Esophagus muscularis mucosa (tissue), 4 donors: ENCODE data around the gene B2M. TPM values are rescaled to one million over a fixed set of nuclear protein-coding genes. Genes with fewer than 3 reads are reported as not detected.

ENCODE experiments used
- DNase-seq: peaks from one replicate; pipeline ENCODE4 v3.0.0-alpha.2; 2017; ENCODE audit errors: extremely low spot score
- H3K27ac ChIP-seq, 4 donors: fragments of 200-600 bp; sonication (generic); replicated peaks in 1 of 4; 1 replicate in 3 of 4; 2 replicates in 1 of 4; pipeline ENCODE4 v1.5.1; 2016 to 2019; ENCODE audit warnings: mild to moderate bottlenecking in 1 of 4
- H3K27me3 ChIP-seq, 4 donors: fragments of 200-600 bp; sonication (generic); one replicate each; pipeline versions ENCODE4 v1.5.1 to v1.6.0; 2016 to 2019
- H3K36me3 ChIP-seq, 4 donors: fragments of 200-600 bp; sonication (generic); one replicate each; pipeline ENCODE4 v1.5.1; 2016 to 2019
- H3K4me1 ChIP-seq, 4 donors: fragments of 200-600 bp; sonication (generic); one replicate each; pipeline ENCODE4 v1.5.1; 2016 to 2019
- H3K4me3 ChIP-seq, 4 donors: fragments of 200-600 bp; sonication (generic); 1 replicate in 2 of 4; 2 replicates in 2 of 4; pipeline ENCODE4 v1.5.1; 2016 to 2019; ENCODE audit warnings: mild to moderate bottlenecking in 4 of 4, moderate library complexity in 1 of 4
- H3K9me3 ChIP-seq, 4 donors: fragments of 200-600 bp; sonication (generic); 1 replicate in 3 of 4; 2 replicates in 1 of 4; pipeline ENCODE4 v1.5.1; 2016 to 2019
- CTCF ChIP-seq, 3 experiments: fragments of 200-600 bp in 2 of 3; fragments of 450-650 bp in 1 of 3; sonication (generic) in 2 of 3; IDR thresholded peaks; one replicate each; pipeline ENCODE4 v1.5.1; 2017 to 2019; ENCODE audit warnings: antibody characterized with exemption in 3 of 3, mild to moderate bottlenecking in 2 of 3, moderate library complexity in 1 of 3
- EP300 ChIP-seq: sonication (generic); formaldehyde crosslinking; IDR thresholded peaks from one replicate; pipeline ENCODE4 v1.6.1; 2017; ENCODE audit warnings: antibody characterized with exemption
- POLR2A ChIP-seq: fragments of 450-650 bp; IDR thresholded peaks from one replicate; pipeline ENCODE4 v1.6.1; 2017; ENCODE audit warnings: antibody characterized with exemption, moderate library complexity, mild to moderate bottlenecking, low read depth
- POLR2AphosphoS5 ChIP-seq, 2 donors: sonication (generic); formaldehyde crosslinking; IDR thresholded peaks; one replicate each; pipeline ENCODE4 v1.6.1; 2017; ENCODE audit warnings: antibody characterized with exemption in 2 of 2
- WGBS: methylation state at CpG from one replicate; pipeline ENCODE4 v1.1.5; 2018; 5-methylcytosine and 5-hydroxymethylcytosine counted together
- intact Hi-C: fragments of 100-400 bp; cut with DNase I; formaldehyde crosslinking; loops from one replicate; pipeline ENCODE4 v1.15.1; 2023
- total RNA-seq, 4 donors: library from RNA; depleted of rRNA; stranded (reverse); fragments of >200 nt; gene quantifications; one replicate each; pipeline versions ENCODE4 v1.1.0 to v1.2.1, GENCODE V29; 2016

The B2M gene
- total RNA-seq, 4 donors from 2014 or later, result 1,352 to 2,424 (median 1,510) TPM

- intact Hi-C loops, result loop anchor here (2.0 kb wide), 1 partner anchor 14 kb away; no protein-coding TSS in a partner anchor
- H3K36me3 ChIP-seq, result peaks cover 22 to 36% (median 34%) of the 10 kb centered on the region in 4 donors
- DNase-seq, result no peak
- 70% methylated on average over 5 of the region's 5 CpGs for WGBS
- H3K4me3 ChIP-seq, result peak overlapping the region; percentile 70 to 98 (median 95)
- no peaks in the 10 kb centered on the region for H3K27me3 ChIP-seq
- no peaks in the 10 kb centered on the region for H3K9me3 ChIP-seq
- TF ChIP-seq POLR2AphosphoS5 (IDR thresholded peaks at IDR 0.05) (no peak), CTCF (IDR thresholded peaks at IDR 0.05) (peak in 2 of 3 experiments; percentile 6 to 13), POLR2A (no peak), EP300 (no peak)
- H3K4me1 ChIP-seq, result peaks cover 38 to 48% (median 46%) of the 10 kb centered on the region in 4 donors
- H3K27ac ChIP-seq, result peak overlapping the region; percentile 95 to 100 (median 99)
Observed at GRCh38 chr15:44713006-44713966, 2.0 kb downstream of the B2M start.

GRCh38 chr15:44715142-44715796, 4.0 kb downstream of the B2M start:
- Histone ChIP-seq H3K27me3 (no peaks in the 10 kb centered on the region), H3K36me3 (peaks cover 22 to 55% (median 45%) of the 10 kb centered on the region in 4 donors), H3K4me1 (peaks cover 37 to 53% (median 43%) of the 10 kb centered on the region in 4 donors), H3K4me3 (peak overlapping the region in 3 of 4 donors; percentile 17 to 98 (median 96)), H3K9me3 (no peaks in the 10 kb centered on the region), H3K27ac (peak overlapping the region in 2 of 4 donors; percentile 36 to 100)
- intact Hi-C loops, result no loop called here
- TF ChIP-seq EP300 (no peak), POLR2AphosphoS5 (IDR thresholded peaks at IDR 0.05) (no peak), CTCF (IDR thresholded peaks at IDR 0.05) (no peak), POLR2A (no peak)
- no peak for DNase-seq
- WGBS, result 76% methylated on average over 6 of the region's 6 CpGs

GRCh38 chr15:44715797-44716334, 4.5 kb downstream of the B2M start:
- no peak for DNase-seq
- intact Hi-C loops, result no loop called here
- H3K4me1 ChIP-seq, result peaks cover 35 to 48% (median 42%) of the 10 kb centered on the region in 4 donors
- peaks cover 22 to 55% (median 46%) of the 10 kb centered on the region in 4 donors for H3K36me3 ChIP-seq
- 96% methylated on average over 2 of the region's 2 CpGs for WGBS
- H3K4me3 ChIP-seq, result no peak overlapping the region
- H3K27me3 ChIP-seq, result no peaks in the 10 kb centered on the region
- H3K27ac ChIP-seq, result no peak overlapping the region
- no peaks in the 10 kb centered on the region for H3K9me3 ChIP-seq
- no peak for TF ChIP-seq CTCF (IDR thresholded peaks at IDR 0.05)
- TF ChIP-seq EP300, result no peak
- TF ChIP-seq POLR2AphosphoS5 (IDR thresholded peaks at IDR 0.05), result no peak
- TF ChIP-seq POLR2A, result no peak

- no peak for DNase-seq
- intact Hi-C loops, result no loop called here
- Histone ChIP-seq H3K4me3 (no peak overlapping the region), H3K36me3 (peaks cover 22 to 55% (median 46%) of the 10 kb centered on the region in 4 donors), H3K4me1 (peaks cover 35 to 48% (median 42%) of the 10 kb centered on the region in 4 donors), H3K9me3 (no peaks in the 10 kb centered on the region), H3K27me3 (no peaks in the 10 kb centered on the region), H3K27ac (no peak overlapping the region)
- WGBS, result 85% methylated on average over 2 of the region's 2 CpGs
- TF ChIP-seq CTCF (IDR thresholded peaks at IDR 0.05) (no peak), POLR2AphosphoS5 (IDR thresholded peaks at IDR 0.05) (no peak), EP300 (no peak), POLR2A (no peak)
Observed at GRCh38 chr15:44716983-44717602, 5.8 kb downstream of the B2M start.
